Gastroesophageal sphincter (tissue), 4 donors: ENCODE measurements around the gene ZNF385D. TPM values are rescaled to one million over a fixed set of nuclear protein-coding genes. Genes with fewer than 3 reads are reported as not detected.
A peak's percentile ranks its signal among the peaks of the same experiment; 100 is the strongest.

ENCODE experiments used
- ATAC-seq: fragments of 150-250 bp; one replicate; pipeline ENCODE4 v1.9.1; 2016; ENCODE audit warnings: mild to moderate bottlenecking, moderate library complexity
- H3K27ac ChIP-seq, 4 donors: fragments of 200-600 bp; sonication (generic) in 3 of 4; 1 replicate in 3 of 4; 2 replicates in 1 of 4; pipeline ENCODE4 v1.5.1; 2016 to 2019
- H3K27me3 ChIP-seq: fragments of 200-600 bp; sonication (generic); one replicate; pipeline ENCODE4 v1.5.1; 2019
- H3K36me3 ChIP-seq, 2 donors: fragments of 200-600 bp; sonication (generic); one replicate each; pipeline ENCODE4 v1.5.1; 2019; ENCODE audit warnings: control low read depth in 1 of 2
- H3K4me1 ChIP-seq, 3 donors: fragments of 200-600 bp; sonication (generic); 1 replicate in 2 of 3; 2 replicates in 1 of 3; pipeline ENCODE4 v1.5.1; 2016 to 2019; ENCODE audit warnings: control low read depth in 2 of 3
- H3K4me3 ChIP-seq, 2 donors: fragments of 200-600 bp; sonication (generic); one replicate each; pipeline ENCODE4 v1.5.1; 2019; ENCODE audit warnings: mild to moderate bottlenecking in 1 of 2, moderate library complexity in 1 of 2
- H3K9me3 ChIP-seq, 3 donors: fragments of 200-600 bp; sonication (generic); one replicate each; pipeline ENCODE4 v1.5.1; 2017 to 2019; ENCODE audit warnings: control low read depth in 2 of 3
- EP300 ChIP-seq: sonication (generic); formaldehyde crosslinking; IDR thresholded peaks from one replicate; pipeline ENCODE4 v1.6.1; 2017; ENCODE audit warnings: antibody characterized with exemption, mild to moderate bottlenecking
- POLR2A ChIP-seq, 2 donors: fragments of 450-650 bp; IDR thresholded peaks; one replicate each; pipeline ENCODE4 v1.6.1; 2017; ENCODE audit warnings: antibody characterized with exemption in 2 of 2, mild to moderate bottlenecking in 2 of 2, moderate library complexity in 1 of 2
- POLR2AphosphoS5 ChIP-seq: sonication (generic); formaldehyde crosslinking; IDR thresholded peaks from one replicate; pipeline ENCODE4 v1.6.1; 2017; ENCODE audit warnings: antibody characterized with exemption
- WGBS, 2 donors: methylation state at CpG; one replicate each; pipeline ENCODE4 v1.1.5; 2018; ENCODE audit warnings: low coverage in 1 of 2; 5-methylcytosine and 5-hydroxymethylcytosine counted together
- total RNA-seq, 4 donors: library from RNA; depleted of rRNA; stranded (reverse); fragments of >200 nt; gene quantifications; one replicate each; pipeline ENCODE4 v1.1.0, GENCODE V29; 2016
- TF ChIP-seq, protein P1 (sequence below), 4 experiments: fragments of 200-600 bp in 2 of 4; fragments of 450-650 bp in 2 of 4; sonication (generic) in 1 of 4; IDR thresholded peaks; one replicate each; pipeline ENCODE4 v1.5.1; 2017 to 2019; ENCODE audit warnings: antibody characterized with exemption in 4 of 4, mild to moderate bottlenecking in 2 of 4, moderate library complexity in 2 of 4

Gene ZNF385D
- total RNA-seq, 4 donors from 2014 or later: 8.1 to 17.9 (median 11.3) TPM

DNA sequence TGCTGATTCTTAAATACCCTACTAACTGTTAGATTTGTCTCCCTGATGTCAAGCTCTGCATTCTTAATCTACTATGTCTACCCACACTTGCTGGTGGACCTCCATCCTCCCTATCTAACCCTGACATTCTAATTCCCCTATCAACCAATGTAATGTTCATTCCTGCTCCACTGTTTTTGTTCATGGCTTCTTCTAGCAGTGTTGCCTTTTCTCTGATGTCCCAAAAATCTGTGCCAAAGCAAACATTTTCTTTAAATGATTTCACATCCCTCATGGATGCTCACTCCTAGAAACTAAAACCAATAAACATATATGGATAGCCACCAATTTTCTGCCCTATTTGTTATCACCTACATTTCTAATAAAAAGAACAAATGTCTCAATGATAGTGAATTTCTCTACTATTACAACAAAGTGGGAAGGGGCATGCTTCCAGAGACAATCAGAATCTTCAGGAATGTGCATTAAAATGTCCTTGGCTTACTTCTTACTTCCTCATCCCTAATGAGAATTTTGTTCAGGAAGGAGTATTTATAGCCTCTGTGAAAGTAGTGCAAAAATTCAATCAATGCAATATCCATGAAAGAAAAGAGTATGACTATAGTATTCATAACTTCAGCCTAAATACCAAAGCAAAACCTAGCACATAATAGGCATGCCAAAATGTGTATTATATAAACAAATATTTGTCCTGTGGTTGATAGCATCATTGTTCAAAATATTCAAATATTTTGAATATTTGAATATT, 273.3 kb downstream of the ZNF385D start:
- peak; percentile 34 for ATAC-seq
- H3K27ac ChIP-seq: no peak overlapping the region
- no peak for TF ChIP-seq EP300
- no peak for TF ChIP-seq POLR2AphosphoS5
- TF ChIP-seq, protein P1, sequence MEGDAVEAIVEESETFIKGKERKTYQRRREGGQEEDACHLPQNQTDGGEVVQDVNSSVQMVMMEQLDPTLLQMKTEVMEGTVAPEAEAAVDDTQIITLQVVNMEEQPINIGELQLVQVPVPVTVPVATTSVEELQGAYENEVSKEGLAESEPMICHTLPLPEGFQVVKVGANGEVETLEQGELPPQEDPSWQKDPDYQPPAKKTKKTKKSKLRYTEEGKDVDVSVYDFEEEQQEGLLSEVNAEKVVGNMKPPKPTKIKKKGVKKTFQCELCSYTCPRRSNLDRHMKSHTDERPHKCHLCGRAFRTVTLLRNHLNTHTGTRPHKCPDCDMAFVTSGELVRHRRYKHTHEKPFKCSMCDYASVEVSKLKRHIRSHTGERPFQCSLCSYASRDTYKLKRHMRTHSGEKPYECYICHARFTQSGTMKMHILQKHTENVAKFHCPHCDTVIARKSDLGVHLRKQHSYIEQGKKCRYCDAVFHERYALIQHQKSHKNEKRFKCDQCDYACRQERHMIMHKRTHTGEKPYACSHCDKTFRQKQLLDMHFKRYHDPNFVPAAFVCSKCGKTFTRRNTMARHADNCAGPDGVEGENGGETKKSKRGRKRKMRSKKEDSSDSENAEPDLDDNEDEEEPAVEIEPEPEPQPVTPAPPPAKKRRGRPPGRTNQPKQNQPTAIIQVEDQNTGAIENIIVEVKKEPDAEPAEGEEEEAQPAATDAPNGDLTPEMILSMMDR (IDR thresholded peaks at IDR 0.05): no peak
- TF ChIP-seq POLR2A (IDR thresholded peaks at IDR 0.05): no peak
- no peak overlapping the region for H3K4me3 ChIP-seq
- no peaks in the 10 kb centered on the region for H3K9me3 ChIP-seq
- no peaks in the 10 kb centered on the region for H3K4me1 ChIP-seq
- H3K36me3 ChIP-seq: no peaks in the 10 kb centered on the region
- no peaks in the 10 kb centered on the region for H3K27me3 ChIP-seq

DNA sequence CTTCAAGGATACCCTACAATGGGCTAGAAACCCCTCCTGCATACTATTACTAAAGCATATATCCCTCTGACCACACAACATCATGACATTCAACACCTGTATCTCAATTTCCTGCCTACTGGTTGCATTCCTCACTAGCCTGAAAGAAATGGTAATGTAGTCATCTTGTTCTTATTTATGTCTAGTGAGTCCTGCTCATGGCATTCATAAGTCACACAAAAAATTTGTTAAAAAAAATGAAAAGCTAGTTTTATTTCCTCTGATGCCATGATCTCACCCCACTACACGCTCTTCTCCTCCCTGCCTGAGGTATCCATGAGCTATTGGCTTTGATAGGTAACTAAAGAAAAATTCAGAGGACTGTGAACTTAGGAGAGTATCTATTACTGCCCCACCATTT, 284.5 kb downstream of the ZNF385D start:
- WGBS, 2 donors: 91 to 100% methylated on average over 1 of the region's 1 CpG
- Histone ChIP-seq H3K4me3 (no peak overlapping the region), H3K36me3 (no peaks in the 10 kb centered on the region), H3K9me3 (no peaks in the 10 kb centered on the region), H3K27me3 (no peaks in the 10 kb centered on the region), H3K27ac (no peak overlapping the region), H3K4me1 (peaks cover 0 to 14% (median 0%) of the 10 kb centered on the region in 3 donors)
- no peak for ATAC-seq
- no peak for TF ChIP-seq POLR2A (IDR thresholded peaks at IDR 0.05)
- TF ChIP-seq EP300: no peak
- TF ChIP-seq, protein P1 (IDR thresholded peaks at IDR 0.05): no peak
- no peak for TF ChIP-seq POLR2AphosphoS5

DNA sequence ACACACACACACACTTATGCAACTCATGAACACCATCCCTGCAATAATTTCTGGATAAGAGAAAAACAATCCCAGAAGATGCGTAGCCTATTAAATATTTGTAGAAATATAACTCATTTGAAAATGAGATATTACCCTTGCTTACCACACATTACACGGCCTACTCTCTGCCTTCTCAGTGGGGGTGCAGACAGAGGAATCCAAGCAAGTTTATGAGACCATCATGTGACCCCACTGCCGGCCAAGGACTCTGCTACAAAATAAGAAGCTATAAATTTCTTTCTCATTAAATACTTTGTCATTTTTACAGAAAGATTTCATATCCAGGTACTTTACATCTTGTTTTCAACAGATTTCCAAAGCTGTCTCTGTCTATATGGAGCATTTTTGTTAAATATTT, 286.3 kb downstream of the ZNF385D start:
- Histone ChIP-seq H3K36me3 (no peaks in the 10 kb centered on the region), H3K27me3 (no peaks in the 10 kb centered on the region), H3K4me3 (no peak overlapping the region), H3K27ac (no peak overlapping the region), H3K9me3 (no peaks in the 10 kb centered on the region), H3K4me1 (peaks cover 0 to 14% (median 0%) of the 10 kb centered on the region in 3 donors)
- no peak for ATAC-seq
- 48 to 54% methylated on average over 2 to 3 of the region's 3 CpGs for WGBS, 2 donors
- TF ChIP-seq EP300 (no peak), POLR2AphosphoS5 (no peak), POLR2A (IDR thresholded peaks at IDR 0.05) (no peak)
- TF ChIP-seq, protein P1 (IDR thresholded peaks at IDR 0.05): no peak

DNA sequence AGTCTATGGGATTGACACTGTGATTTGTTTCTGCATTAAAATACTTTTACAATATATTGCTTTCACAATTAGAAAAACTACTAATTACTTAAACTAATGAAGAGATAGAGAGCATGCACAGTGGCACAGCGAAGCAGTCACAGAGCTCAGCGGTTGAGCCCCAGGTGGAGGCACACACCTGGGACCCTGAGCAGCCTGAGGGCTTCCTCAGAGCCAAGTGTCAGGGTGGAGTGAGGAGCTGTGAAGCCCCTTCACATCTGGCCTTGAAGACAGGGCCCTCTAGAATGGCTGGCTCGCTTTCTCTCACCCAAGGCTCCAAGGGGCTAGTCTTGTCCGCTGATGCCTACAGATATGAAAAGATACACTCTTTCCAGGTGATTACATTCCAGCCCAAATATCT, 287.7 kb downstream of the ZNF385D start:
- no peak for TF ChIP-seq POLR2A (IDR thresholded peaks at IDR 0.05)
- Histone ChIP-seq H3K4me1 (peaks cover 0 to 14% (median 0%) of the 10 kb centered on the region in 3 donors), H3K36me3 (no peaks in the 10 kb centered on the region), H3K4me3 (no peak overlapping the region), H3K9me3 (no peaks in the 10 kb centered on the region), H3K27me3 (no peaks in the 10 kb centered on the region), H3K27ac (no peak overlapping the region)
- WGBS, 2 donors: 85 to 91% methylated on average over 4 of the region's 4 CpGs
- ATAC-seq: no peak

DNA sequence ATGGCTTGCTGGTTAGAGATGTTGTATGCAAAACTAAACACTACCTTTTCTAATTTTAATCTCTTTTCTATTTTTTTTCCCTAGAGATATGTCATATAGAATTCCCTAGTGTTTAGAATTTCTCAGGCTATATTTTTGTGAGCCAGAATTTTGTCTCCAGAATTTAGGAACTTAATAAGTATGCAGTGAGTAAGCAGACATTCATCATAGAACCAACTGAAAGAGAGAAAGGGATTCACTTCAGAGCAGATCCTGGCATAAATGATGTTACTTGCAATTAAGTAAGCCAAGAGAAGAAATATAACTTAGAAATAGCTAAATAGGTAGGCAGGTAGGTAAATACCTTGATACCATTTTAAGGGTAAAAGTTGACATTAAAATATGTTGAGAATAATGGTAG, 288.9 kb downstream of the ZNF385D start:
- Histone ChIP-seq H3K4me3 (no peak overlapping the region), H3K36me3 (no peaks in the 10 kb centered on the region), H3K9me3 (no peaks in the 10 kb centered on the region), H3K27ac (no peak overlapping the region), H3K27me3 (no peaks in the 10 kb centered on the region), H3K4me1 (peaks cover 0 to 14% (median 0%) of the 10 kb centered on the region in 3 donors)
- TF ChIP-seq, protein P1 (IDR thresholded peaks at IDR 0.05): no peak
- no peak for TF ChIP-seq POLR2A (IDR thresholded peaks at IDR 0.05)
- no peak for TF ChIP-seq EP300
- TF ChIP-seq POLR2AphosphoS5: no peak
- no peak for ATAC-seq
